A549 treated with Mapracorat at 1 μM for 4 hours (cell line): Measurements from ENCODE around the gene TEK. TPM values are rescaled to one million over a fixed set of nuclear protein-coding genes. Genes with fewer than 3 reads are reported as not detected.

Experiments
- total RNA-seq: library from RNA; stranded (reverse); fragments of 200-300 nt; extraction: Qiagen RNA extraction; gene quantifications from 5 replicates; pipeline ENCODE4 v1.2.3, GENCODE V29; 2022

Gene TEK
- 0.05 to 0.16 TPM (median 0.13 TPM) in 5 replicates for total RNA-seq

DNA sequence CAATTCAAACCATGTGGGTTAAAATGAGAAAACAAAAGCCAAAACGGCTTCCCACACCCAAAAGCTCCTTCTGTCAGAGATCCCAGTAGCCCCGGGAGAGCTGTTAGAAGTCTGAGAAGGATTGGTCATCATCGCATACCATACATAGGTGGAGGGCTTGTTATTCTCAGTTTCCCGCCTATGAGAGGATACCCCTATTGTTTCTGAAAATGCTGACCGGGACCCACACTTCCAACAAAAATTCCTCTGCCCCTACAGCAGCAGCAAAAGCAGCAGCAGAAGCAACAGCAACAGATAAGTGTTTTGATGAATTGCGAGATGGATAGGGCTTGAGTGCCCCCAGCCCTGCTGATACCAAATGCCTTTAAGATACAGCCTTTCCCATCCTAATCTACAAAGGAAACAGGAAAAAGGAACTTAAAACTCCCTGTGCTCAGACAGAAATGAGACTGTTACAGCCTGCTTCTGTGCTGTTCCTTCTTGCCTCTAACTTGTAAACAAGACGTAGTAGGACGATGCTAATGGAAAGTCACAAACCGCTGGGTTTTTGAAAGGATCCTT lies at the start of gene TEK:
TSS of gene TEK (plus strand) at position 245 of the 561 bp plus-strand sequence. CDS start 366 bp downstream, outside the sequence.

Other genes starting within 250 kb of the TEK start
- 14.9 to 25.0 TPM (median 17.6 TPM) in 5 replicates for gene CAAP1, start 216.4 kb upstream of the TEK start, total RNA-seq
- 29.0 to 34.8 TPM (median 33.2 TPM) in 5 replicates for gene PLAA, start 162.0 kb upstream of the TEK start, total RNA-seq
- gene IFT74, start 152.8 kb upstream of the TEK start, total RNA-seq = 12.6 to 14.4 TPM (median 13.6 TPM) in 5 replicates
- not detected in 5 replicates for gene LRRC19, start 103.6 kb upstream of the TEK start, total RNA-seq
- 0.22 TPM in 1 of 5 replicates, not detected in the others for gene EQTN, start 187.9 kb downstream of the TEK start, total RNA-seq